HCT116 (cell line): ENCODE data around the gene GCGR. TPM values are rescaled to one million over a fixed set of nuclear protein-coding genes. Genes with fewer than 3 reads are reported as not detected.

Experiments used
- ATAC-seq: fragments of 200-7000 bp; cut with Tn5 transposase; 2 replicates; pipeline ENCODE4 v1.9.1; 2020; ENCODE audit warnings: mild to moderate bottlenecking, moderate library complexity
- BruUV-seq: library from RNA; stranded (reverse); fragments of 400-500 nt; replicated peaks from 2 replicates; lab custom pipeline; 2021; lab: Mats Ljungman, UMichigan
- CTCF ChIA-PET: fragments of 300-600 bp; sonication (Branson Sonifier 250); formaldehyde crosslinking; loops from one replicate; lab custom pipeline; 2021; ENCODE audit warnings: antibody characterized with exemption; lab: Charles Lee
- POLR2A ChIA-PET: fragments of 300-600, 350-600 bp; sonication (Branson Sonifier 250); formaldehyde crosslinking; loops from one replicate; lab custom pipeline; 2021; ENCODE audit warnings: antibody characterized with exemption; lab: Charles Lee
- RAD21 ChIA-PET, 2 experiments: fragments of 300-600 bp; sonication (Branson Sonifier 250); formaldehyde crosslinking; loops; one replicate each; lab custom pipeline; 2023; ENCODE audit warnings: low total read pairs in 2 of 2; ENCODE audit not compliant: uncharacterized antibody in 2 of 2, unreplicated experiment in 2 of 2, low non-redundant PET in 1 of 2; lab: Charles Lee
- DNase-seq: peaks from one replicate; pipeline ENCODE4 v3.0.0-alpha.2; 2010; ENCODE audit warnings: low read depth, low spot score
- H2AFZ ChIP-seq: fragments of 200-600 bp; shearing (Covaris generic), sonication (generic); 2 replicates; pipeline ENCODE4 v1.6.1; 2017; ENCODE audit warnings: low read depth, mixed run types, mixed read lengths, antibody characterized with exemption, low read length; ENCODE audit not compliant: poor library complexity, severe bottlenecking
- H3K27ac ChIP-seq: 2 replicates; pipeline ENCODE4 v1.5.1; 2012; ENCODE audit warnings: low read depth, low read length
- H3K27me3 ChIP-seq: fragments of 200-600 bp; sonication (generic); 2 replicates; pipeline ENCODE4 v1.6.1; 2016; ENCODE audit warnings: mixed run types, low read length, mixed read lengths; ENCODE audit not compliant: insufficient read depth
- H3K36me3 ChIP-seq, 2 experiments: fragments of 200-500 bp in 1 of 2; fragments of 200-600 bp in 1 of 2; sonication (Bioruptor generic) in 1 of 2; sonication (generic) in 1 of 2; 2 replicates each; pipeline versions ENCODE4 v1.5.1 to v1.6.1; 2014 to 2016; ENCODE audit warnings: low read length in 2 of 2, inconsistent platforms in 1 of 2, mixed read lengths in 1 of 2, mixed run types in 1 of 2; ENCODE audit not compliant: insufficient read depth in 2 of 2, control insufficient read depth in 1 of 2
- H3K4me1 ChIP-seq, 2 experiments: fragments of 200-600 bp in 1 of 2; sonication (generic) in 1 of 2; 2 replicates each; pipeline versions ENCODE4 v1.5.1 to v1.6.1; 2012 to 2017; ENCODE audit warnings: low read length in 2 of 2, inconsistent platforms in 1 of 2, mild to moderate bottlenecking in 1 of 2, mixed read lengths in 1 of 2, mixed run types in 1 of 2, moderate library complexity in 1 of 2; ENCODE audit not compliant: insufficient read depth in 2 of 2, control insufficient read depth in 1 of 2
- H3K4me2 ChIP-seq: fragments of 200-600 bp; sonication (generic); 2 replicates; pipeline ENCODE4 v1.6.1; 2017; ENCODE audit warnings: mixed run types, low read length, mixed read lengths
- H3K4me3 ChIP-seq, 2 experiments: fragments of 200-600 bp in 1 of 2; sonication (generic) in 1 of 2; replicated peaks in 1 of 2; 2 replicates each; pipeline ENCODE4 v1.5.1; 2011 to 2016; ENCODE audit warnings: low read length in 2 of 2, control low read depth in 1 of 2, low read depth in 1 of 2, mild to moderate bottlenecking in 1 of 2, mixed read lengths in 1 of 2, mixed run types in 1 of 2
- H3K79me2 ChIP-seq: fragments of 200-600 bp; sonication (generic); 2 replicates; pipeline ENCODE4 v1.6.1; 2017; ENCODE audit warnings: mild to moderate bottlenecking, mixed run types, low read length, moderate library complexity, mixed read lengths; ENCODE audit not compliant: insufficient read depth
- H3K9ac ChIP-seq: fragments of 200-600 bp; sonication (generic); 2 replicates; pipeline ENCODE4 v1.6.1; 2016; ENCODE audit warnings: low read length, mixed read lengths
- H3K9me2 ChIP-seq: fragments of 200-600 bp; sonication (generic), shearing (Covaris generic); 2 replicates; pipeline ENCODE4 v1.6.1; 2017; ENCODE audit warnings: mixed run types, mild to moderate bottlenecking, moderate library complexity; ENCODE audit not compliant: insufficient read depth
- H3K9me3 ChIP-seq, 2 experiments: fragments of 200-500 bp in 1 of 2; fragments of 200-600 bp in 1 of 2; sonication (Bioruptor generic) in 1 of 2; sonication (generic) in 1 of 2; 2 replicates each; pipeline ENCODE4 v1.6.1; 2014 to 2017; ENCODE audit warnings: low read length in 2 of 2, mixed read lengths in 2 of 2, inconsistent platforms in 1 of 2, low read depth in 1 of 2, mild to moderate bottlenecking in 1 of 2, mixed run types in 1 of 2, moderate library complexity in 1 of 2; ENCODE audit not compliant: control insufficient read depth in 1 of 2, insufficient read depth in 1 of 2
- H4K20me1 ChIP-seq: fragments of 200-600 bp; sonication (generic), shearing (Covaris generic); 2 replicates; pipeline ENCODE4 v1.6.1; 2017; ENCODE audit warnings: mixed run types, mild to moderate bottlenecking, moderate library complexity; ENCODE audit not compliant: insufficient read depth
- CTCF ChIP-seq, 3 experiments: fragments of 200-600 bp in 1 of 3; sonication (generic) in 1 of 3; IDR thresholded peaks in 2 of 3; conservative IDR thresholded peaks in 1 of 3; 2 replicates each; pipeline ENCODE4 v1.5.1; 2012 to 2017; ENCODE audit warnings: low read depth in 2 of 3, low read length in 2 of 3, antibody characterized with exemption in 1 of 3, borderline replicate concordance in 1 of 3, control low read depth in 1 of 3, mild to moderate bottlenecking in 1 of 3, mixed read lengths in 1 of 3, mixed run types in 1 of 3, moderate library complexity in 1 of 3; ENCODE audit not compliant: insufficient read depth in 1 of 3
- FOSL1 ChIP-seq: IDR thresholded peaks from 2 replicates; pipeline ENCODE4 v1.6.1; 2012; ENCODE audit warnings: low read depth
- JUND ChIP-seq: IDR thresholded peaks from 2 replicates; pipeline ENCODE4 v1.6.1; 2012
- POLR2AphosphoS5 ChIP-seq: IDR thresholded peaks from 2 replicates; pipeline ENCODE4 v1.6.1; 2011; ENCODE audit warnings: mild to moderate bottlenecking, low read depth, low read length, moderate library complexity
- RAD21 ChIP-seq: IDR thresholded peaks from 2 replicates; pipeline ENCODE4 v1.6.1; 2012; ENCODE audit warnings: low read depth, mild to moderate bottlenecking
- SRF ChIP-seq: IDR thresholded peaks from 2 replicates; pipeline ENCODE4 v1.6.1; 2012; ENCODE audit warnings: low read depth
- YY1 ChIP-seq: IDR thresholded peaks from 2 replicates; pipeline ENCODE4 v1.6.1; 2011; ENCODE audit warnings: low read length, low read depth, moderate library complexity, mild to moderate bottlenecking; ENCODE audit not compliant: insufficient replicate concordance; ENCODE audit errors: extremely low read depth
- intact Hi-C: fragments of 100-400 bp; cut with micrococcal nuclease; formaldehyde crosslinking; loops from 2 replicates; pipeline ENCODE4 v1.10.0; 2022
- total RNA-seq: library from RNA; stranded (reverse); gene quantifications from one replicate; pipeline ENCODE4 v1.2.1, GENCODE V29; 2021; ENCODE audit not compliant: unreplicated experiment
- TF ChIP-seq, protein P1 (sequence below): IDR thresholded peaks from 2 replicates; pipeline ENCODE4 v1.6.1; 2012

GCGR gene
- total RNA-seq, 1 experiment from 2014 or later = not detected

- Histone ChIP-seq H4K20me1 (no peaks in the 10 kb centered on the region), H3K79me2 (no peaks in the 10 kb centered on the region), H3K27me3 (no peaks in the 10 kb centered on the region), H3K27ac (peak overlapping the region; percentile 74; the same call in 1 of the 2 replicates), H3K4me1 (peaks cover 24 to 28% of the 10 kb centered on the region in 2 experiments), H3K9me2 (no peaks in the 10 kb centered on the region), H3K9ac (peak overlapping the region; percentile 41), H3K9me3 (no peaks in the 10 kb centered on the region), H3K4me3 (0 out of 4 replicates have a peak overlapping the region, but pooled peaks of 1 of the 2 experiments have one; percentile 6), H3K4me2 (peak overlapping the region; percentile 61), H2AFZ (no peak overlapping the region), H3K36me3 (no peaks in the 10 kb centered on the region)
- TF ChIP-seq POLR2AphosphoS5 (no peak), JUND (no peak), FOSL1 (no peak)
- ATAC-seq (peak; percentile 7), DNase-seq (no peak)
- BruUV-seq = no TSS peak
- ChIA-PET RAD21 (no interaction called here), CTCF (interaction anchor here (1.0 to 1.6 kb wide), 7 partner anchors 12 to 86 kb away, joined by 3 to 10 read pairs (median 4); partner anchors contain the start of genes MCRIP1 and P4HB), POLR2A (interaction anchor here (2.4 kb wide), 1 partner anchor 12 kb away, joined by 8 read pairs; the partner anchor contains the start of gene MCRIP1)
- intact Hi-C loops = no loop called here
These were observed 17.2 kb downstream of the GCGR start for GRCh38 chr17:81821147-81821546.

DNA sequence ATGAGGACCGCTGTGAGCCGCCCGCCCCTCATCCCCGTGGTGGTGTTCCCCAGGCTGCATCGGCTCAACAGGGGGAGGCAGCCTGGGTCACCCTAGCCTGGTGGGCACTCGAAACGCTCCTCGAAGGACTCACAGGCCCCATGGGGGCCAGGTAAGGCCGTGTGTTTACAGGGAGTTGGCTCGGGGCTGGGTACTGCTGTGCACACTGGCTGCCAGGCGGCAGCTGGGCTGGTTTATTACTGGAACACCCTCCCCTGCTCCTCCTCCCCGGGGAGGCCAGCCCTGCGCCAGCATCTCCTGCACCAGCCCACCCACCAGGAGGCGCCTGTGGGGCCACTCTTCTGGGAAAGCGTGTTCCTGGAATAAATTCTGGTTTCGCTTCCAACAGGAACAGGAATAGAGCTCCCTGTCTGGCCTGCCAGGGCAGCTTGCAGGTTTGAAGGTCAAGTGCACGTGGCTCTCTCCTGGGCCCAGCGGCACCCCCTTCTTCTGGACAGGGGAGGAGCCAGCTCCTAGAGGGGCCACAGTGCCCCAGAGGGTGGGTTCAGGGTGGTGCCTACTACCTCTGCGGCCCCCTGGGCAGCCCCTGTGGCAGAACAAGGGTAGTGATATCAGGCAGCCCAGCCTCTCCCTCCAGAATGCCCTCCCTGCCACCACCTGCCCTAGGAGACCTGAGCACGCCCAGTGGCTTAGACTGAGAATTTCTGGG lies 17.8 kb downstream of the GCGR start:
- no peak overlapping the region for H2AFZ ChIP-seq
- H3K4me2 ChIP-seq = peak overlapping the region; percentile 61
- RAD21 ChIA-PET = interaction anchor here in 1 of 2 experiments (0.9 kb wide), 1 partner anchor 27 kb away, joined by 3 read pairs; no protein-coding TSS in a partner anchor
- peak; percentile 40 for DNase-seq
- CTCF ChIA-PET = interaction anchor here (0.7 to 1.6 kb wide), 13 partner anchors 11 to 119 kb away, joined by 3 to 10 read pairs (median 4); partner anchors contain the start of genes MCRIP1, MRPL12 and P4HB
- H3K27ac ChIP-seq = peak overlapping the region; percentile 74
- POLR2A ChIA-PET = interaction anchor here (1.0 to 2.4 kb wide), 3 partner anchors 12 to 45 kb away, joined by 3 to 8 read pairs (median 5); partner anchors contain the start of gene MCRIP1
- H3K4me3 ChIP-seq = 0 out of 4 replicates have a peak overlapping the region, but pooled peaks of 1 of the 2 experiments have one; percentile 6
- H3K4me1 ChIP-seq = peaks cover 23 to 28% of the 10 kb centered on the region in 2 experiments
- no TSS peak for BruUV-seq
- ATAC-seq = peak; percentile 95
- H3K9me3 ChIP-seq = no peaks in the 10 kb centered on the region
- H4K20me1 ChIP-seq = no peaks in the 10 kb centered on the region
- TF ChIP-seq CTCF (IDR thresholded peaks at IDR 0.05 in 2 of 3, conservative IDR thresholded peaks at IDR 0.05 in 1 of 3; ENCODE audit: borderline replicate concordance in 1 of 3, insufficient read depth in 1 of 3, low read depth in 2 of 3, low read length in 2 of 3) = peak; percentile 78 to 94 (median 87); a peak in 5 of 6 replicates
- peak; percentile 32; the same call in 1 of the 2 replicates for TF ChIP-seq POLR2AphosphoS5
- TF ChIP-seq SRF = no peak
- no peak for TF ChIP-seq JUND
- TF ChIP-seq YY1 = peak; percentile 33
- TF ChIP-seq, protein P1, sequence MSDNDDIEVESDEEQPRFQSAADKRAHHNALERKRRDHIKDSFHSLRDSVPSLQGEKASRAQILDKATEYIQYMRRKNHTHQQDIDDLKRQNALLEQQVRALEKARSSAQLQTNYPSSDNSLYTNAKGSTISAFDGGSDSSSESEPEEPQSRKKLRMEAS = peak; percentile 67
- TF ChIP-seq RAD21 = peak; percentile 73
- intact Hi-C loops = no loop called here
- H3K9me2 ChIP-seq = no peaks in the 10 kb centered on the region
- H3K79me2 ChIP-seq = no peaks in the 10 kb centered on the region
- no peaks in the 10 kb centered on the region for H3K27me3 ChIP-seq
- H3K36me3 ChIP-seq = no peaks in the 10 kb centered on the region
- peak overlapping the region; percentile 41 for H3K9ac ChIP-seq
